Stimulated activated CD8-positive, alpha-beta memory T cell treated with anti-CD3 and anti-CD28 coated beads, Interleukin-4, amount 100 ng/mL, for 24 hours (primary cell): ENCODE measurements around the gene GNAS-AS1.

ENCODE experiments used
- DNase-seq: peaks from one replicate; pipeline ENCODE4 v3.0.0-alpha.2; 2020; ENCODE audit warnings: low read depth

The GNAS-AS1 gene

GRCh38 chr20:58778760-58779159, 71.9 kb downstream of the GNAS-AS1 start:
- no peak for DNase-seq

- no peak for DNase-seq
Observed at GRCh38 chr20:58777657-58778056, 73.0 kb downstream of the GNAS-AS1 start.

- no peak for DNase-seq
Observed at GRCh38 chr20:58776109-58776508, 74.6 kb downstream of the GNAS-AS1 start.

GRCh38 chr20:58775371-58775770, 75.3 kb downstream of the GNAS-AS1 start:
- no peak for DNase-seq

- DNase-seq = no peak
Observed at GRCh38 chr20:58774667-58775263, 75.9 kb downstream of the GNAS-AS1 start.

GRCh38 chr20:58774214-58774613, 76.5 kb downstream of the GNAS-AS1 start:
- no peak for DNase-seq

- DNase-seq = no peak
Observed at GRCh38 chr20:58772786-58773185, 77.9 kb downstream of the GNAS-AS1 start.
